IPS-18c (cell line): ENCODE measurements around the gene SPATA4.

Source experiments
- H3K4me3 ChIP-seq: 2 replicates; pipeline ENCODE4 v1.7.0; 2013; ENCODE audit warnings: low read depth, mild to moderate bottlenecking, low read length, moderate library complexity; ENCODE audit not compliant: insufficient read depth
- H3K9me3 ChIP-seq: one replicate; pipeline ENCODE4 v1.6.1; 2013; ENCODE audit warnings: mild to moderate bottlenecking, low read length, moderate library complexity; ENCODE audit not compliant: control insufficient read depth, insufficient read depth

Gene SPATA4

DNA sequence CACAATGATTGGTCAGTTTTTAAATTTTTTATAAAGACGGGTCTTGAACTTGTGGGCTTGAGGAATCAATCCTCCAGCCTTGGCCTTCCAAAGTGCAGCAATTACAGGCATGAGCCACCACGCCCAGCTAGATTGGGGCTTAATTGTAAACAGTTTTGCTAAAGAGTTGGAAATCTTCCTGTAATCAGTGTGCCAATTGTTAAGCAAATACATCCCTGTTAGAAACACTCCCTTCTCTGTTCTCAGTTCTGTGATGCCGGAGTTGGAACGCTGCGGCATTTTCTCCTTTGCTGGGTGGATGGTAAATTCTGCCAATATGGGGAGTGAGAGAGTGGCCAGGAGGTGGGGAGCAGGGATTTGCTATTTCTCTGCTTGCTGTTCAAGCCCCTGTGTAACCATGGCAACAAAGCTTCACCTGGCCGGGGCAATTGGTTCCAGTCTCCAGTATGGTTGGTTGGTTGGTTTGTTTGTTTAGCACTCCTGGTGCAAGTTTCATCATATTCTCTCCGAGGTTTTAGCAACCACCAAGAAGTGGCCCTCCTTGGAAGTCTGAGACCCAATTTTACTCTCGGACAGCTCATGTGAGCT, 3.0 kb upstream of the SPATA4 start:
- no peak overlapping the region for H3K4me3 ChIP-seq
- H3K9me3 ChIP-seq, result no peaks in the 10 kb centered on the region

DNA sequence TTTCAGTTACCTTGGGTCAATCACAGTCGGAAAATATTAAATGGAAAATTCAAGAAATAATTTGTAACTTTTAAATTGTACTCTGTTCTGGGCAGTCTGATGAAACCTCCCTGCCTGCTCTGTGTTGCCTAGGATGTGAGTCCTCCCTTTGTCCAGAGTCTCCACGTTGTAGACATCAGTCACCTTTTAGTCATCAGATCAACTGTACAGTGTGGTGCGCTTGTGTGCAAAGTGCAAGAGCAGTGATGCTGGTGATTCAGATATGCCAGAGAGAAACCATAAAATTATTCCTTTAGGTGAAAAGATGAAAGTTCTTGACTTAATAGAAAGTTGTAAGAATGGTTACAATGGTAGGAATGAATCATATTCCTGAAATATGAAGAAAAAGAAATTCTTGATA, 1.4 kb downstream of the SPATA4 start:
- H3K4me3 ChIP-seq, result no peak overlapping the region
- H3K9me3 ChIP-seq, result no peaks in the 10 kb centered on the region

- Histone ChIP-seq H3K9me3 (no peaks in the 10 kb centered on the region), H3K4me3 (no peak overlapping the region)
Observed at GRCh38 chr4:176193126-176193525, 2.3 kb downstream of the SPATA4 start.

- no peak overlapping the region for H3K4me3 ChIP-seq
- no peaks in the 10 kb centered on the region for H3K9me3 ChIP-seq
Observed at GRCh38 chr4:176191974-176192373, 3.4 kb downstream of the SPATA4 start.

DNA sequence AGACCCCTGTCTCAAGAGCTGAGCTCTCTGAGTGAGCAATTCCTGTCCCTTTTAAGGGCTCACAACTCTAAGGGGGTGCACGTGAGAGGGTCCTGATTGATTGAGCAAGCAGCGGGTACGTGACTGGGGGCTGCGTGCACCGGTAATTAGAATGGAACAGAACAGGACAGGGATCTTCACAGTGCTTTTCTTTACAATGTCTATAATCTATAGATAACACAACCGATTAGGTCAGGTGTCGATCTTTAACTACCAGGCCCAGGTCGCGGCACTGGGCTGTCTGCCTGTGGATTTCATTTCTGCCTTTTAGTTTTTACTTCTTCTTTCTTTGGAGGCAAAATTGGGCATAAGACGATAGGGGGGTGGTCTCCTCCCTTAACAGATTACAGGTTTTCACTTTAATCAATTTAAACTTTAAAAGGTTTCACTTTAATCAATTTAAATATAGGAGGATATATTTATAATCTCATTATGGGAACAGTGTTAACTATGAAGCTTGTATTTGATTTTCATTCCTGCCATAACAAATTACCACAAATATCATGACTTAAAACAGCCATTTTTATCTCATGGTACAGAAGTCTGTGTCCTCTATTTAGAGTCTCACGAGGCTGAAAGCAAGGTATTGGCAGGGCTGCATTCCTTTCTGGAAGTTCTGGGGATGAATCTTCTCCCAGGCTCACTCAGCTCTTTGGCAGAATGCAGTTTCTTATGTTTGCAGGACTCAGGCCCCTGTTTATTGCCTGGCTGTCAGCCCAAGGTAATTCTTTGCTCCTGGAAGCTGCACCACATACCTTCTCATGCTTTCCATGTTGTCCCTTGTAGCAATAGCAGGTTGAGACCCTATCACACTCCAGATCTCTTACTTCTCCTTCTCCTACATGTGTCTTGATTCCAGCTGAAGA, 5.2 kb downstream of the SPATA4 start:
- no peak overlapping the region for H3K4me3 ChIP-seq

DNA sequence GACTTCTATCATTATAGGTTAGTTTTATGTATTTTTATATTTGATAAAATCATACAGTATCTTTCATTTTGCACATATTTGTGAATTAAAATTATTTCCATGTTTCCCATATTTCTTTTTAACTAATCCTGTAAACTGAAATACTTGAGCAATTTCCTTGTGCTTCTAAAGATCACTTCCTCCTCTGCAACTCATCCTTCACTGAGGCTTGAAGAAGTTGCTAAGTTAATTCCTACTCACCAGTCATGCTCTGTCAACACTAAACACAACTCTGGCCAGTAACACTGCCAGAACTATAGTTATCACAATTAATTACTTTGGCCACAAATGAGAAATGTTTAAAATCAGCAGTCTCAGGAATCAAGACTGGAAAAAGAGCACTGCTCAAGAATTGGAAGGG, 6.7 kb downstream of the SPATA4 start:
- Histone ChIP-seq H3K9me3 (no peaks in the 10 kb centered on the region), H3K4me3 (no peak overlapping the region)

More for the DNA sequence above, 5.2 kb downstream of the SPATA4 start:
- H3K9me3 ChIP-seq, result no peaks in the 10 kb centered on the region

DNA sequence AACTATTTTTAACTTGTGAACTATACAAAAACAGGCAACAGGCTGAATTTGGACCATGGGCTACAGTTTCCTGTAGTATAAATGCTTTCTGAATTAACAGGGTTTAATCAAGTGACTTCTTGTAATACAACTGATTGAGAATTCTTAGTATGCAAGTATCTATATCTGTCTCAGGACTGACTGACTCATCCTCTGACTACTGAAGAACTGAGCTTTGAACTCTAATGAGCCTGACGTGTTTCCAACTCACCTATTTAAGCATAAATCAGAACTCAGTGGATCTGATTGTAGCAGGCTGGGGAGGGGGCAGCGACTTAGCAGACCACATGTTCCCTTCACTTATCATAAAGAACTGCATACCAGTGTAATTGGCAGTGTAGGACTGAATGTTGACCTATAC, 7.8 kb downstream of the SPATA4 start:
- Histone ChIP-seq H3K4me3 (no peak overlapping the region), H3K9me3 (no peaks in the 10 kb centered on the region)

DNA sequence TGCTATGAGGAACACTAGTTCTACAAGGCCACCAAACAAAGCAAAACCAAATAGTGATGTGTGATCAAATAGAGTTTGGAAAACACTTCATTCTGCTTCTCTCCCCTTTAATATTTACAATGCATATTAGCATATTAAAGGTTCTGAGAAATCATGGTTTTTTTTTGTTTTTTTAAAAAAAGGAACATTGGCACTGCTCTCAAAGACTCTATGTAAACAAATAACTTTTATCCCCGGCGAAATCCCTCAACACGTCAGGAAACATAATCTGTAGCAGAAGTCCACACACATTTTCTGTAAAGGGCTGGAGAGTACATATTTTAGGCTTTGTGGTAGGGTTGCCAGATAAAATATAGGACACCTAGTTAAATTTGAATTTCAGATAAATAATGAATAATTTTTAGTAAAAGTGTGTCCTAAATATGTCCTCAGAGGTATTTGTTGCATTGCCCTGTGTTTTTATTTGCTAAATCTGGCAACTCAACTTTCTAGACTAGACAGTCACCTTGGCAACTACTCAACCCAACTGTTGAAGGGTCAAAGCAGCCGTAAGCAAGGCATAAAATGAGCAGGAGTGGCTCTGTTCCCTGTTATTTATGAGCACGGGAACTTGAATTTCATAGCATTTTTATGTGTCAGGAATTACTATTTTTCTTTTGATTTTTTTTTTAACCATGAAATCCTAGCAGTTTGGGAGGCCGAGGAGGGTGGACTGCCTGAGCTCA, 8.6 kb downstream of the SPATA4 start:
- H3K4me3 ChIP-seq, result no peak overlapping the region
- no peaks in the 10 kb centered on the region for H3K9me3 ChIP-seq

- H3K4me3 ChIP-seq, result no peak overlapping the region
- H3K9me3 ChIP-seq, result no peaks in the 10 kb centered on the region
Observed at GRCh38 chr4:176186067-176186466, 9.3 kb downstream of the SPATA4 start.

DNA sequence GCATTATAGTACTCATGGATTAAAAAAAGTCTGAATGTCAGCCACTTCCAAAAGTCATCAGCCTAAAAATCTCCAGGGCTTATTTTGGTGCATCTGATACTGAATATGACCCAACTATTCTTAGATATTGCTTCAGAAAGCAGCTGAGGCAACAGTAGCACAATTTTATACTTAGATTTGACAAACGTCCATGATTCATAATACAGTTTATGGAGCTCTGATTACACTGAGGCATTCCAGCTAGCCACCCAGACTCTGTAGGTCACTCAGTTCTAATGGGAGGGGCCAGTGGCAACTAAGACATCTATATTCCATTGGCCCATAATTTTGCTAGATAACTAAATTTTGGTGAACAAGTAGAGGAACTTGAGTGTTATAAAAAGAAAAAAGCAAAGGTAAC, 10.3 kb downstream of the SPATA4 start:
- Histone ChIP-seq H3K4me3 (no peak overlapping the region), H3K9me3 (no peaks in the 10 kb centered on the region)

GRCh38 chr4:176163041-176163440, 32.3 kb downstream of the SPATA4 start:
- H3K4me3 ChIP-seq, result no peak overlapping the region
- H3K9me3 ChIP-seq, result no peaks in the 10 kb centered on the region

DNA sequence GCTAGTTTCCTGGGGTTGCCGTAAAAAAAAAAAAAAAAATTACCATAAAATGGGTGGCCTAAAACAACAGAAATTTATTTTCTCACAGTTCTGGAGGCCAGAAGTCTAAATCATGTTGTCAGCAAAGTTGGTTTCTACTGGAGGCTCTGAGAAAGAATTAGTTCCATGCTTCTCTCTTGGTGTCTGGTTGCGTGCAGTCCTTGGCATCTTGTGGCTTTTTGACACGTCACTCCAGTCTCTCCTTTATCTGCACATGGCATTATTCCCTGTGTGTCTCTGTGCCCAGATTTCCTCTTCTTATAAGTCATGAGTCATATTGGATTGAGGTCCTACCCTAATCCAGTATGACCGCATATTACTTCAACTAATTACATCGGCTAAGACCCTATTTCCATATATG, 38.7 kb downstream of the SPATA4 start:
- H3K9me3 ChIP-seq, result no peaks in the 10 kb centered on the region
- H3K4me3 ChIP-seq, result no peak overlapping the region

GRCh38 chr4:176153124-176153523, 42.3 kb downstream of the SPATA4 start:
- H3K4me3 ChIP-seq, result no peak overlapping the region
- no peaks in the 10 kb centered on the region for H3K9me3 ChIP-seq

- H3K9me3 ChIP-seq, result no peaks in the 10 kb centered on the region
Observed at GRCh38 chr4:176150704-176151103, 44.7 kb downstream of the SPATA4 start.

DNA sequence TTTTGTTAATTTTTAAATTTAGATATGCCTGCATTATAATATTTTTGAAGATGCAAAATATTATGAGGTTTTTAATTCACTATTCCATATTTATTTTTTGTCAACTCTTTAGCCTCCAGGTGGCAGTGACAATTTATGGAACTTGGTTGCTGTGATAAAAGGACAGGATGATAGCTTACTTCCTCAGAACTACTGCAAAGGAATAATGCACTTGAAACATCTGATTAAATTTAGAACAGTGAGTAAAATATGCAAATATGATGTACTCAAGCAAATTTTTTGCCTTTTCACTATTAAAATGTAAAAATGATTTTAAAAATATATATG, 45.1 kb downstream of the SPATA4 start:
- H3K9me3 ChIP-seq, result no peaks in the 10 kb centered on the region
- no peak overlapping the region for H3K4me3 ChIP-seq

More at GRCh38 chr4:176150704-176151103, 44.7 kb downstream of the SPATA4 start:
- no peak overlapping the region for H3K4me3 ChIP-seq

GRCh38 chr4:176149680-176150355, 45.6 kb downstream of the SPATA4 start:
- H3K4me3 ChIP-seq, result no peak overlapping the region

GRCh38 chr4:176142253-176142652, 53.1 kb downstream of the SPATA4 start:
- no peaks in the 10 kb centered on the region for H3K9me3 ChIP-seq
- no peak overlapping the region for H3K4me3 ChIP-seq

More at GRCh38 chr4:176149680-176150355, 45.6 kb downstream of the SPATA4 start:
- no peaks in the 10 kb centered on the region for H3K9me3 ChIP-seq
